ENCODE data around the gene MAMDC2. TPM values are rescaled to one million over a fixed set of nuclear protein-coding genes. Genes with fewer than 3 reads are reported as not detected.
A peak's percentile ranks its signal among the peaks of the same experiment; 100 is the strongest.

Gene MAMDC2
- total and polyA plus RNA-seq, 9 donors, result 24.6 to 96.6 (median 69.5) TPM

GRCh38 chr9:70127036-70127435, 83.4 kb downstream of the MAMDC2 start:
- Histone ChIP-seq H3K27me3 (no peaks in the 10 kb centered on the region), H3K27ac (peak overlapping the region in 1 of 2 donors; percentile 48), H3K36me3 (no peaks in the 10 kb centered on the region), H3K4me1 (ENCODE audit: insufficient read depth) (peaks cover 21% of the 10 kb centered on the region), H3K4me3 (no peak overlapping the region), H3K9me3 (no peaks in the 10 kb centered on the region)
- intact Hi-C loops (cut with DNase I), result loop anchor here in 2 of 4 donors (10.0 kb wide), 2 partner anchors 98 to 128 kb away; partner anchors contain the start of gene SMC5 (in 1 of the 2)
- DNase-seq, result no peak
- WGBS, 3 donors, result 9 to 17% (median 15%) methylated on average over 6 of the region's 6 CpGs
- TF ChIP-seq POLR2A (IDR thresholded peaks at IDR 0.05) (no peak), EP300 (IDR thresholded peaks at IDR 0.05) (no peak), CTCF (IDR thresholded peaks at IDR 0.05) (no peak)

GRCh38 chr9:70127540-70128416, 84.1 kb downstream of the MAMDC2 start:
- no peak for DNase-seq
- no peaks in the 10 kb centered on the region for H3K27me3 ChIP-seq
- peaks cover 21% of the 10 kb centered on the region for H3K4me1 ChIP-seq (ENCODE audit: insufficient read depth)
- intact Hi-C loops (cut with DNase I), result loop anchor here in 2 of 4 donors (10.0 kb wide), 2 partner anchors 97 to 127 kb away; partner anchors contain the start of gene SMC5 (in 1 of the 2)
- peak overlapping the region in 1 of 2 donors; percentile 48 for H3K27ac ChIP-seq
- no peak overlapping the region for H3K4me3 ChIP-seq
- H3K9me3 ChIP-seq, result no peaks in the 10 kb centered on the region
- H3K36me3 ChIP-seq, result no peaks in the 10 kb centered on the region
- TF ChIP-seq POLR2A (IDR thresholded peaks at IDR 0.05) (no peak), CTCF (IDR thresholded peaks at IDR 0.05) (no peak), EP300 (IDR thresholded peaks at IDR 0.05) (no peak)
- WGBS, 3 donors, result 55 to 73% (median 66%) methylated on average over 7 of the region's 7 CpGs

GRCh38 chr9:70130266-70130665, 86.6 kb downstream of the MAMDC2 start:
- no peak for TF ChIP-seq CTCF (IDR thresholded peaks at IDR 0.05)
- no peak for TF ChIP-seq EP300 (IDR thresholded peaks at IDR 0.05)

GRCh38 chr9:70131296-70131695, 87.6 kb downstream of the MAMDC2 start:
- Histone ChIP-seq H3K36me3 (no peaks in the 10 kb centered on the region), H3K27ac (no peak overlapping the region), H3K4me3 (no peak overlapping the region), H3K4me1 (ENCODE audit: insufficient read depth) (peaks cover 17% of the 10 kb centered on the region), H3K9me3 (no peaks in the 10 kb centered on the region), H3K27me3 (no peaks in the 10 kb centered on the region)
- 79 to 88% (median 85%) methylated on average over 1 of the region's 1 CpG for WGBS, 3 donors
- intact Hi-C loops (cut with DNase I), result no loop called here
- TF ChIP-seq POLR2A (IDR thresholded peaks at IDR 0.05) (no peak), CTCF (IDR thresholded peaks at IDR 0.05) (no peak), EP300 (IDR thresholded peaks at IDR 0.05) (no peak)
- DNase-seq, result no peak

More at GRCh38 chr9:70130266-70130665, 86.6 kb downstream of the MAMDC2 start:
- Histone ChIP-seq H3K4me1 (ENCODE audit: insufficient read depth) (peaks cover 24% of the 10 kb centered on the region), H3K4me3 (no peak overlapping the region), H3K27me3 (no peaks in the 10 kb centered on the region), H3K9me3 (no peaks in the 10 kb centered on the region), H3K27ac (no peak overlapping the region), H3K36me3 (no peaks in the 10 kb centered on the region)
- 95 to 98% (median 97%) methylated on average over 2 of the region's 2 CpGs for WGBS, 3 donors
- no peak for DNase-seq
- intact Hi-C loops (cut with DNase I), result no loop called here

Measured in ovary (tissue), 9 donors.